ENCODE data around the gene SPTB.

The SPTB gene

GRCh38 chr14:64730681-64731080 lies 149.0 kb downstream of the SPTB start:
- Histone ChIP-seq H4K20me1 (ENCODE audit: insufficient read depth, low read length) (no peaks in the 10 kb centered on the region), H3K4me2 (ENCODE audit: low read length) (no peak overlapping the region), H3K9ac (ENCODE audit: low read length) (no peak overlapping the region), H3K9me3 (ENCODE audit: insufficient read depth, low read length) (no peaks in the 10 kb centered on the region), H3K27me3 (ENCODE audit: low read depth, low read length) (peaks cover 6% of the 10 kb centered on the region; the same call in 1 of the 2 replicates), H3K79me2 (ENCODE audit: low read length) (no peaks in the 10 kb centered on the region), H3K4me3 (ENCODE audit: low read length) (no peak overlapping the region), H3K27ac (ENCODE audit: low read length) (no peak overlapping the region), H3K36me3 (replicated peaks; ENCODE audit: low read depth, low read length) (no peaks in the 10 kb centered on the region), H2AFZ (ENCODE audit: low read depth, low read length) (no peak overlapping the region), H3K4me1 (ENCODE audit: low read length) (peaks cover 19% of the 10 kb centered on the region)
- TF ChIP-seq CTCF (IDR thresholded peaks at IDR 0.05; ENCODE audit: low read depth, low read length) (no peak), EZH2phosphoT487 (IDR thresholded peaks at IDR 0.05; ENCODE audit: low read depth) (no peak)

- Histone ChIP-seq H4K20me1 (ENCODE audit: insufficient read depth, low read length) (no peaks in the 10 kb centered on the region), H3K9me3 (ENCODE audit: insufficient read depth, low read length) (no peaks in the 10 kb centered on the region), H3K79me2 (ENCODE audit: low read length) (no peaks in the 10 kb centered on the region), H3K4me3 (ENCODE audit: low read length) (no peak overlapping the region), H3K27ac (ENCODE audit: low read length) (no peak overlapping the region), H3K4me1 (ENCODE audit: low read length) (peaks cover 19% of the 10 kb centered on the region), H3K9ac (ENCODE audit: low read length) (no peak overlapping the region), H2AFZ (ENCODE audit: low read depth, low read length) (no peak overlapping the region), H3K36me3 (replicated peaks; ENCODE audit: low read depth, low read length) (no peaks in the 10 kb centered on the region), H3K27me3 (ENCODE audit: low read depth, low read length) (peaks cover 8% of the 10 kb centered on the region; the same call in 1 of the 2 replicates), H3K4me2 (ENCODE audit: low read length) (no peak overlapping the region)
- TF ChIP-seq CTCF (IDR thresholded peaks at IDR 0.05; ENCODE audit: low read depth, low read length) (no peak), EZH2phosphoT487 (IDR thresholded peaks at IDR 0.05; ENCODE audit: low read depth) (no peak)
Observed at GRCh38 chr14:64730061-64730440, 149.7 kb downstream of the SPTB start.

GRCh38 chr14:64729386-64730060 lies 150.2 kb downstream of the SPTB start:
- Histone ChIP-seq H3K36me3 (replicated peaks; ENCODE audit: low read depth, low read length) (no peaks in the 10 kb centered on the region), H3K27me3 (ENCODE audit: low read depth, low read length) (peaks cover 8% of the 10 kb centered on the region; the same call in 1 of the 2 replicates), H3K4me3 (ENCODE audit: low read length) (no peak overlapping the region), H3K4me2 (ENCODE audit: low read length) (no peak overlapping the region), H3K9me3 (ENCODE audit: insufficient read depth, low read length) (no peaks in the 10 kb centered on the region), H2AFZ (ENCODE audit: low read depth, low read length) (no peak overlapping the region), H3K79me2 (ENCODE audit: low read length) (no peaks in the 10 kb centered on the region), H4K20me1 (ENCODE audit: insufficient read depth, low read length) (no peaks in the 10 kb centered on the region), H3K27ac (ENCODE audit: low read length) (no peak overlapping the region), H3K9ac (ENCODE audit: low read length) (no peak overlapping the region), H3K4me1 (ENCODE audit: low read length) (peaks cover 19% of the 10 kb centered on the region)
- TF ChIP-seq EZH2phosphoT487 (IDR thresholded peaks at IDR 0.05; ENCODE audit: low read depth) (no peak), CTCF (IDR thresholded peaks at IDR 0.05; ENCODE audit: low read depth, low read length) (no peak)

GRCh38 chr14:64728856-64729255 lies 150.9 kb downstream of the SPTB start:
- H3K79me2 ChIP-seq (ENCODE audit: low read length): no peaks in the 10 kb centered on the region
- no peak overlapping the region for H3K4me3 ChIP-seq (ENCODE audit: low read length)
- TF ChIP-seq CTCF (IDR thresholded peaks at IDR 0.05; ENCODE audit: low read depth, low read length) (no peak), EZH2phosphoT487 (IDR thresholded peaks at IDR 0.05; ENCODE audit: low read depth) (no peak)
- H3K4me1 ChIP-seq (ENCODE audit: low read length): peaks cover 19% of the 10 kb centered on the region
- H4K20me1 ChIP-seq (ENCODE audit: insufficient read depth, low read length): no peaks in the 10 kb centered on the region
- no peak overlapping the region for H3K9ac ChIP-seq (ENCODE audit: low read length)
- no peaks in the 10 kb centered on the region for H3K9me3 ChIP-seq (ENCODE audit: insufficient read depth, low read length)
- no peak overlapping the region for H3K27ac ChIP-seq (ENCODE audit: low read length)
- H2AFZ ChIP-seq (ENCODE audit: low read depth, low read length): no peak overlapping the region
- H3K4me2 ChIP-seq (ENCODE audit: low read length): no peak overlapping the region
- H3K36me3 ChIP-seq (replicated peaks; ENCODE audit: low read depth, low read length): no peaks in the 10 kb centered on the region
- peaks cover 8% of the 10 kb centered on the region; the same call in 1 of the 2 replicates for H3K27me3 ChIP-seq (ENCODE audit: low read depth, low read length)
